Naive thymus-derived CD4-positive, alpha-beta T cell (primary cell): ENCODE measurements around the gene PPP2R5B. TPM values are rescaled to one million over a fixed set of nuclear protein-coding genes. Genes with fewer than 3 reads are reported as not detected.

Source experiments
- ATAC-seq: fragments of 150-1000 bp; cut with Tn5 transposase; 2 replicates; pipeline ENCODE4 v1.10.0; 2021; ENCODE audit warnings: mild to moderate bottlenecking, moderate library complexity
- CTCF ChIA-PET: fragments of 350-600 bp; sonication (Branson Sonifier 250); formaldehyde crosslinking; loops from one replicate; lab custom pipeline; 2021; ENCODE audit warnings: antibody characterized with exemption; lab: Charles Lee
- POLR2A ChIA-PET: fragments of 350-600 bp; sonication (Branson Sonifier 250); formaldehyde crosslinking; loops from one replicate; lab custom pipeline; 2021; ENCODE audit warnings: antibody characterized with exemption, inconsistent platforms; lab: Charles Lee
- DNase-seq, 9 donors: peaks; one replicate each; pipeline versions ENCODE4 v3.0.0 to v3.0.0-alpha.2; 2020 to 2022; ENCODE audit warnings: mixed read lengths in 1 of 9
- H3K27ac ChIP-seq: one replicate; pipeline ENCODE4 v1.7.0; 2013; ENCODE audit warnings: mild to moderate bottlenecking, low read depth, low read length, moderate library complexity
- H3K27me3 ChIP-seq, 2 donors: one replicate each; pipeline ENCODE4 v1.7.0; 2013; ENCODE audit warnings: low read length in 2 of 2, mild to moderate bottlenecking in 2 of 2, moderate library complexity in 2 of 2; ENCODE audit not compliant: control insufficient read depth in 2 of 2, insufficient read depth in 2 of 2
- H3K36me3 ChIP-seq, 3 experiments: 1 replicate in 2 of 3; 2 replicates in 1 of 3; pipeline ENCODE4 v1.7.0; 2013; ENCODE audit warnings: low read length in 3 of 3, mild to moderate bottlenecking in 3 of 3, moderate library complexity in 1 of 3; ENCODE audit not compliant: insufficient read depth in 3 of 3, control insufficient read depth in 2 of 3
- H3K4me1 ChIP-seq, 2 donors: one replicate each; pipeline ENCODE4 v1.7.0; 2013; ENCODE audit warnings: low read length in 2 of 2, mild to moderate bottlenecking in 2 of 2, moderate library complexity in 1 of 2; ENCODE audit not compliant: control insufficient read depth in 2 of 2, insufficient read depth in 2 of 2
- H3K4me3 ChIP-seq: 2 replicates; pipeline ENCODE4 v1.7.0; 2013; ENCODE audit warnings: mild to moderate bottlenecking, low read length
- H3K9me3 ChIP-seq, 3 experiments: 1 replicate in 2 of 3; 2 replicates in 1 of 3; pipeline ENCODE4 v1.7.0; 2013; ENCODE audit warnings: low read length in 3 of 3; ENCODE audit not compliant: control insufficient read depth in 2 of 3
- H3K27ac Mint-ChIP-seq, 9 donors: one replicate each; pipeline ENCODE4 v1.8.0; 2020 to 2022; ENCODE audit warnings: mixed read lengths in 9 of 9, mild to moderate bottlenecking in 8 of 9, moderate library complexity in 5 of 9, inconsistent platforms in 2 of 9
- H3K27me3 Mint-ChIP-seq, 5 donors: one replicate each; pipeline ENCODE4 v1.8.0; 2021 to 2022; ENCODE audit warnings: mixed read lengths in 5 of 5, mild to moderate bottlenecking in 1 of 5
- H3K36me3 Mint-ChIP-seq, 5 donors: one replicate each; pipeline ENCODE4 v1.8.0; 2020 to 2022; ENCODE audit warnings: mixed read lengths in 5 of 5, mild to moderate bottlenecking in 3 of 5, inconsistent platforms in 1 of 5
- H3K4me1 Mint-ChIP-seq, 7 donors: one replicate each; pipeline ENCODE4 v1.8.0; 2020 to 2022; ENCODE audit warnings: mixed read lengths in 7 of 7, mild to moderate bottlenecking in 3 of 7, inconsistent platforms in 1 of 7
- H3K4me3 Mint-ChIP-seq, 10 donors: one replicate each; pipeline ENCODE4 v1.8.0; 2020 to 2022; ENCODE audit warnings: mild to moderate bottlenecking in 10 of 10, mixed read lengths in 10 of 10, moderate library complexity in 6 of 10, inconsistent platforms in 2 of 10
- H3K9me3 Mint-ChIP-seq, 11 donors: one replicate each; pipeline ENCODE4 v1.8.0; 2020 to 2022; ENCODE audit warnings: mixed read lengths in 11 of 11, mild to moderate bottlenecking in 4 of 11, inconsistent platforms in 1 of 11, moderate library complexity in 1 of 11
- intact Hi-C, 2 donors: fragments of 100-400 bp; cut with micrococcal nuclease; formaldehyde crosslinking; loops; one replicate each; pipeline ENCODE4 v1.15.1; 2023
- polyA plus RNA-seq, 2 donors: library from polyadenylated mRNA; unstranded; fragments of 300-500 nt; fragmentation: Illumina TruSeq; gene quantifications; one replicate each; pipeline ENCODE4 v1.2.3, GENCODE V29; 2021
- total RNA-seq, 6 experiments: library from RNA in 5 of 6; stranded (reverse) in 5 of 6; gene quantifications; 1 replicate in 5 of 6; 2 replicates in 1 of 6; pipeline ENCODE4 v1.2.3 and lab custom pipeline; 2021 to 2026

The PPP2R5B gene
- total and polyA plus RNA-seq, 7 experiments from 2014 or later = 4.5 to 19.1 (median 13.1) TPM

DNA sequence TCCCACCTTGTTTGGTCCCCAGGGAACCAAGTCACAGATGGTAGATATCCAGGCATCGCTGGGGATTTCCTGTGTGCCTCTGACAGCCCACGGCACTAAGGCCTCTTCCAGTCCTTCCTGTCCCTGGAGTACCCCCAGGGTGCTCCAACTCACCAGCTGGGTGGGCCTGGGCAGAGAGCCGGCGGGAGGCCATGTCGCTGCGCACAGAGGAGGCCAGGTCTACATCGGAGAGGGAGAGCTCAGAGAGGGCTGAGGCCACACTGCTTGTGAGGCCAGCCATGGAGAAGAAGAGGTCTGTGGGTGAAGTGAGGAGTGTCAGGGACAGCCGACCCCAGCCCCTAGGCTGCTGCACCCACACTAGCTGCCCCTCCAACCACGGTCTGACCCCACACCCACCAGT is 12.8 kb upstream of the PPP2R5B start:
- intact Hi-C loops = no loop called here
- H3K9me3 ChIP-seq = no peaks in the 10 kb centered on the region
- ChIA-PET POLR2A (interaction anchor here (0.9 to 1.7 kb wide), 3 partner anchors 12 to 133 kb away, joined by 4 to 5 read pairs (median 4); partner anchors contain the start of gene PPP2R5B), CTCF (no interaction called here)
- no peaks in the 10 kb centered on the region for H3K27me3 ChIP-seq
- H3K4me1 ChIP-seq = peaks cover 10 to 13% of the 10 kb centered on the region in 2 donors
- ATAC-seq (no peak), DNase-seq (no peak)
- Mint-ChIP-seq H3K36me3 (peaks cover 0 to 17% (median 9%) of the 10 kb centered on the region in 5 donors), H3K4me1 (peaks cover 6 to 20% (median 14%) of the 10 kb centered on the region in 7 donors), H3K9me3 (no peaks in the 10 kb centered on the region), H3K27me3 (no peaks in the 10 kb centered on the region), H3K4me3 (no peak overlapping the region), H3K27ac (no peak overlapping the region)
- H3K4me3 ChIP-seq = no peak overlapping the region
- peaks cover 0 to 78% (median 16%) of the 10 kb centered on the region in 3 experiments for H3K36me3 ChIP-seq
- H3K27ac ChIP-seq = no peak overlapping the region

DNA sequence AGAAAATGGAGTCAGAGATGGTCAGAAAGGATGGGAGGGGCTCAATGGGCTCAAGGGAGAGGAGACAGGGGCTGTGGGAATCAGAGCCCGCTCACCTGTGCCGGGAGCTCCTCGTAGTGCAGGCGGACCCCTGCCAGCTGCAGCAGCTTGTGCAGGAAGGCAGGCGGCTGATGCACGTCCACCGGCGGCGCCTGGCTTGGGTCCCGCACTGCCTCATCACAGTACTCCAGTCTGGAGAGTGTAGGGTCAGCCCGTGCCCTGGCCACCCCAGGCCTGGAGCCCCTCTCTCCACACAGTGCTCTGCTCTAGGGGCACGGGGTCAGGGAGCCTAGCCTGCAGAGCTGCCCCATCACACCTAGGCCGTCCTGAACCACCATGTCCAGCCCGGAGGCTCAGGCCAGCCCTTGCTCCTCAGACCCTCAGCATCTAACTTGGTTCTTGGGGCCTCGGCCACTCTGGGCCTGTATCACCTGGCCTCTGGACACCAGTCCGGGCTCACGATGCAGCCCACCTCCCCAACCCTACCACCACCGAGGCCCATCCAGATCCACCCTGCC is 11.2 kb upstream of the PPP2R5B start:
- no peak overlapping the region for H3K4me3 Mint-ChIP-seq
- peaks cover 0 to 63% (median 16%) of the 10 kb centered on the region in 3 experiments for H3K36me3 ChIP-seq
- ChIA-PET POLR2A (interaction anchor here (1.7 kb wide), 1 partner anchor 11 kb away, joined by 5 read pairs; the partner anchor contains the start of gene PPP2R5B), CTCF (no interaction called here)
- H3K36me3 Mint-ChIP-seq = peaks cover 0 to 12% (median 6%) of the 10 kb centered on the region in 5 donors
- no peaks in the 10 kb centered on the region for H3K27me3 Mint-ChIP-seq
- ATAC-seq = no peak
- no peak overlapping the region for H3K4me3 ChIP-seq
- no peaks in the 10 kb centered on the region for H3K9me3 Mint-ChIP-seq
- H3K4me1 Mint-ChIP-seq = peaks cover 14 to 32% (median 25%) of the 10 kb centered on the region in 7 donors
- DNase-seq = no peak
- intact Hi-C loops = no loop called here
- H3K27ac Mint-ChIP-seq = peak overlapping the region in 1 of 9 donors; percentile 26
- H3K27me3 ChIP-seq = no peaks in the 10 kb centered on the region
- peaks cover 18 to 22% of the 10 kb centered on the region in 2 donors for H3K4me1 ChIP-seq
- H3K27ac ChIP-seq = no peak overlapping the region
- H3K9me3 ChIP-seq = no peaks in the 10 kb centered on the region

DNA sequence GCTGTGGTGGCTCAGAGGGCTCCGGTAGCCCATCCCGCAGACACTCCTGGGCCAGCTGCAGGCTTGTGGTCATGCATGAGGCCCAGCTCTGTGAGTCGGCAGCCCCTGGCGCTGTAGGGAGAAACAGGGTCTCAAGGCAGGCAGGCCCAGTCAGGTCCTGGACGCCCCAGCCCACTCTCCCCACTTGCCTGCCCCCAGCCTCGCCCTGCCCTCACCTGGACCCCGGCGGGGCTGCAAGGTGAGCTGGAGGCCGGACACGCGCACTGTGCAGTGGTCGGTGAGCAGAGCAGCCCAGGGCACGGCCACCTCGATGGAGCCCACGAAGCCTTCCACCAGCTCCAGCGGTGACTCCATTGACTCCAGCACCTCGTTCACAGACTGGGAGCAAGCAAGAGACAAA is 10.4 kb upstream of the PPP2R5B start:
- Mint-ChIP-seq H3K4me3 (peak overlapping the region in 6 of 10 donors; percentile 20 to 67 (median 42)), H3K36me3 (peaks cover 0 to 11% (median 6%) of the 10 kb centered on the region in 5 donors), H3K4me1 (peaks cover 14 to 33% (median 25%) of the 10 kb centered on the region in 7 donors), H3K27me3 (no peaks in the 10 kb centered on the region), H3K9me3 (no peaks in the 10 kb centered on the region), H3K27ac (peak overlapping the region in 1 of 9 donors; percentile 38)
- no peak for DNase-seq
- H3K27me3 ChIP-seq = no peaks in the 10 kb centered on the region
- H3K27ac ChIP-seq = no peak overlapping the region
- no peaks in the 10 kb centered on the region for H3K9me3 ChIP-seq
- ChIA-PET POLR2A (interaction anchor here (1.4 to 3.1 kb wide), 2 partner anchors 10 to 204 kb away, joined by 3 to 17 read pairs; partner anchors contain the start of genes PPP2R5B and ZNHIT2), CTCF (interaction anchor here (0.6 kb wide), 1 partner anchor 33 kb away, joined by 3 read pairs; no protein-coding TSS in a partner anchor)
- peaks cover 18 to 22% of the 10 kb centered on the region in 2 donors for H3K4me1 ChIP-seq
- peaks cover 0 to 55% (median 16%) of the 10 kb centered on the region in 3 experiments for H3K36me3 ChIP-seq
- H3K4me3 ChIP-seq = no peak overlapping the region
- intact Hi-C loops = no loop called here
- ATAC-seq = no peak

DNA sequence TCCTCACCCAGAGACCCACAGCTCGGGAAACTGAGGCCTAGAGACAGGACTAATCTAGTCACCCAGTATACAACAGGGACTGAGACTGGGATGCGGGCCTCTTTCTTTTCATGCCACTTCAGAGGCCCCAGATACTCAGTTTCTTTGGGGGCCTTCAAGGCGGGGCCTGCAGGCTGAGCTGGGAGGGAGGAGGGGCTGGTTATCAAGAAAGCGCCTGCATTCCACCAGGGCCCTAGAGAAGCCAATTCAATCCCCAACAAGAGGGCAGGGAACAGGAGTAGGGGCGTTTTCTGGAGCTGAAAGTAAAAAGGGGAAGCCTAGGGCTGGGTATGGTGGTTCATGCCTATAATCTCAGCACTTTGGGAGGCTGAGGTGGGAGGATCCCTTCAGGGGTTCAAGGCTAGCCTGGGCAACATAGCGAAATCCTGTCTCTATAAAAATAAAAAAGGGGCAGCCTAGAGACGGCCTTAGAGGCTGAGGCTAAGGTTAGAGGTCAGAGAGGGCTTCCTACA is 9.1 kb upstream of the PPP2R5B start:
- POLR2A ChIA-PET = interaction anchor here (0.5 to 3.1 kb wide), 6 partner anchors 9 to 203 kb away, joined by 3 to 17 read pairs (median 3); partner anchors contain the start of genes PPP2R5B and ZNHIT2
- DNase-seq = no peak
- Histone ChIP-seq H3K4me1 (peaks cover 18 to 22% of the 10 kb centered on the region in 2 donors), H3K9me3 (no peaks in the 10 kb centered on the region), H3K27ac (peak overlapping the region; percentile 83), H3K4me3 (no peak overlapping the region), H3K36me3 (peaks cover 0 to 42% (median 15%) of the 10 kb centered on the region in 3 experiments), H3K27me3 (no peaks in the 10 kb centered on the region)
- H3K4me1 Mint-ChIP-seq = peaks cover 14 to 33% (median 25%) of the 10 kb centered on the region in 7 donors
- CTCF ChIA-PET = interaction anchor here (0.7 kb wide), 1 partner anchor 33 kb away, joined by 3 read pairs; no protein-coding TSS in a partner anchor
- ATAC-seq = no peak
- H3K27me3 Mint-ChIP-seq = no peaks in the 10 kb centered on the region
- intact Hi-C loops = loop anchor here in 1 of 2 donors (5.0 kb wide), 1 partner anchor 182 kb away; the partner anchor contains the start of gene VPS51
- no peaks in the 10 kb centered on the region for H3K9me3 Mint-ChIP-seq
- peaks cover 0 to 11% (median 6%) of the 10 kb centered on the region in 5 donors for H3K36me3 Mint-ChIP-seq
- H3K27ac Mint-ChIP-seq = peak overlapping the region in 8 of 9 donors; percentile 81 to 99 (median 90)
- peak overlapping the region; percentile 88 to 98 (median 91) for H3K4me3 Mint-ChIP-seq

DNA sequence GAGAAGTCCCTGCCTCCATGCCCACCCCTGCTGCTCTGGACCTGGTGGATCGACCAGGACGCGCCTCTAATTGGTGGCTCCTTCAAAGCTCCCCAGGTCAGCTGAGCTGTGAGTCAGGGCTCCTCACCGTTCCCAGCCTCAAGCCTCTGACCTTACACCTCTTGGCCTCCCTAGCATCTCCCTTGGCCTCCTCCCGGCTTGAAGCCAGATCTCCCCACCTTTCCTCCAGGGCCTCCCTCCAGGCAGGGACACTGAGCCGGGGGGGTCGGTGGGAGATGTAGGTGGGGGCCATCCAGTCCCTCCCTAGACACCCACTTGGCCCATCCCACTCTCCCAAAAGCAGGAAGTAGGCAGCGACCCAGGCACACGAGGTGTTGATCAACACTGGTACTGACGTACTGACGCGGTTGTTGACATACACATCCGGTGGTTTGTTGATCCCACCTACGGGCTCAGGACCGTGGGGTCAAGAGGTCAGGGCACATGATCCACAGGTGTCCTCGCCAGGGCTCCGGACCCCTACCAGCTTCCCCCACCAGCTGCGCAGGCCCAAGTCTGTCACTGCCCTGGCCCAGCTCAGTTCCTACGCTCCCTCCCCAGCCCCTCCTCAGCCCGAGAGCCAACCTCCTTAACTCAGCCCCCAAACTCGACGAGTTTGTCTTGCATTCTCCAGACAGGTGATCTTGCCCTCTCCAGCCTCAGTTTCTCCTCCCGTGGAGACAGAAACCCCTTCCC is 8.3 kb upstream of the PPP2R5B start:
- Mint-ChIP-seq H3K4me1 (peaks cover 14 to 33% (median 25%) of the 10 kb centered on the region in 7 donors), H3K9me3 (no peaks in the 10 kb centered on the region), H3K36me3 (peaks cover 0 to 8% (median 6%) of the 10 kb centered on the region in 5 donors), H3K4me3 (peak overlapping the region; percentile 88 to 98 (median 91)), H3K27me3 (no peaks in the 10 kb centered on the region), H3K27ac (peak overlapping the region; percentile 81 to 99 (median 91))
- Histone ChIP-seq H3K4me1 (peaks cover 18 to 22% of the 10 kb centered on the region in 2 donors), H3K4me3 (peak overlapping the region; percentile 92), H3K9me3 (no peaks in the 10 kb centered on the region), H3K36me3 (peaks cover 0 to 34% (median 10%) of the 10 kb centered on the region in 3 experiments), H3K27me3 (no peaks in the 10 kb centered on the region), H3K27ac (peak overlapping the region; percentile 83)
- intact Hi-C loops = loop anchor here (1.0 to 5.0 kb wide), 5 partner anchors 8 to 181 kb away; partner anchors contain the start of genes PPP2R5B (in 2 of the 2), SAC3D1 (in 1 of the 2), SF1 (in 1 of the 2) and VPS51 (in 1 of the 2)
- ChIA-PET POLR2A (interaction anchor here (0.6 to 3.1 kb wide), 6 partner anchors 8 to 1061 kb away, joined by 3 to 17 read pairs (median 3); partner anchors contain the start of genes PPP2R5B and RASGRP2), CTCF (interaction anchor here (0.7 to 0.9 kb wide), 3 partner anchors 34 to 202 kb away, joined by 3 read pairs; no protein-coding TSS in a partner anchor)
- DNase-seq = peak in 6 of 9 donors; percentile 11 to 54 (median 26)
- peak; percentile 15 for ATAC-seq
